ENCODE measurements around the gene GPC1. TPM values are rescaled to one million over a fixed set of nuclear protein-coding genes. Genes with fewer than 3 reads are reported as not detected.

Gene GPC1
- total and polyA plus RNA-seq, 5 donors from 2014 or later, result 0.06 to 0.91 (median 0.39) TPM

DNA sequence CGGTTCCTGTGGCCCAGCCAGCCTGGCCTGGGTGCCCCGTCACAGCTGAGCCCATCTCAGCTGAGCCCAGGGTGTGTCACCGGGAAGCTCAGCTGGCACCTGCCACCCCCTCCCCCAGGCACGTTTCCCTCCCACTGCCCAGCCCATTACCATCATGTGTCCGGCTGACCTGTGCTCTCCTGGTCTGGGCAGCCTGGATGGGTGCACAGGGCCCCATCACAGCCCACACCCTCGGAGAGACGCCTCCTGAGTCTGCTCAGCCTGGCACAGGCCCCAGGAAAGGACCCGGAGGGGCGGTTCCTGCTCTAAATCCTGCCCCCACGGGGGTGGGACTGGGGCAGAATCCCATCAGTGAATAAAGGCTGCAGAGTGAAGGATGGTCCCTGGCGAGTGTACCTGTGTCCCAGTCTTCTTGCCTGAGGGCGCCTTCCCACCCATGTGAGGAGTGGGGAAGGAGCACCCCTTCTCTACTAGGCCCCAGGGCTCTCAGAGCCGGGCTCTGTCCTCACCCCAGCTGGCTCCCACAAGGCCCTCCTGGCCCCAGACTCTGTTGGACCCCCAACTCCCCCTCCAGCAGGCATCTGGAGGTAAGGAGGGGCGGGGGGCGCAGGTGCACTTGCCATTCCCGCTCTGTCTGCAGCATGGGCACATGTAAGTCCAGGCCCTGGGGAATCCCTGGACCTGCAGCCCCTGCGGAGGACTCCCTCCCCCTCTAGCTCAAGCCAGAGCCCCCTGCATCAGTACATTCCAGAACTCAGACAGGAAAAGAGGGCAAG, 21.2 kb downstream of the GPC1 start:
- peaks cover 0 to 13% (median 4%) of the 10 kb centered on the region in 4 donors for H3K4me1 Mint-ChIP-seq

DNA sequence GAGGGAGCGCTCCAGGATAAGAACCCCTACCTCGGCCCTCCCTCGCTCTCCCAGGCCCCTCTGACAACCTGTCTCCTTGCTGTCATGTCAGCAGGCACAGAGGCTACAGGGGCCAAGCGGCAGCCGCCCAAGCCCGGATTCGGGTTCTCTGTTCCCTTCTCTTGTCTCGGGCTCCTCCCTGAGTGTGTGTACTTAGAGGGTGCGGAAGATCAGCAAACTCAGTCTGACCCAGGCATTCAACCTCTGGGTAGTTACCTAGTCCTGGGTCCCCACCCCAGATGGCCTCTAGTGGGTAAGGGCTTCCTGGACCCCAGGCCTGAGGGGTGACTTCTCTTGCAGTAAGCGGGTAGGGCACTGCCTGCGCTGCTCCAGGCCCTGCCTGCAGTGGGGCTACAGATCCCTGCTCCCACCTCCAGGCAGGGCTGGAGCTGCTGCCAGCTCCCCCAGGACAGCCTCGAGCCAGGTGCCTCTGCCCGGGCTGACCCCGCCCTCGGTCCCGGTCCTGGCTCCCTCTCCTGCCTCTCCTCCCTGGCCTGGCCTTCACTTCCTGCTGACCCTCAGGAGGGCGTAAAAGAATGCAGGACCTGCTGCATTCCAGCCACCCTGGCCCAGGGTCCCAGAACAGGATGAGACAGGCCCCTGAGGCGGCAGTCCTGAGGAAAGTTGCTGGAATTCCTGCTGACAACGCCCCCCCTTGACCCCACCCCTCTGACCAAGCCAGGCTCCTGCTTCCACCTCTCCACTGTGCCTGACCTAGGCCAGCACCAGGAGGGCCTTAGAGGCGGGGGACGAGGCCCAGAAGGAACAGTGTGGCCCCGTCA, 22.0 kb downstream of the GPC1 start:
- Histone ChIP-seq H3K9me3 (ENCODE audit: control insufficient read depth in 2 of 2, low read length in 2 of 2) (no peaks in the 10 kb centered on the region), H3K36me3 (ENCODE audit: control insufficient read depth, insufficient read depth, low read length) (no peaks in the 10 kb centered on the region), H3K4me3 (ENCODE audit: low read depth, low read length) (no peak overlapping the region), H3K27me3 (ENCODE audit: control insufficient read depth, insufficient read depth, low read length) (no peaks in the 10 kb centered on the region), H3K27ac (ENCODE audit: insufficient read depth, low read length, poor library complexity, severe bottlenecking) (no peak overlapping the region), H3K4me1 (ENCODE audit: control insufficient read depth, insufficient read depth, low read length, poor library complexity, severe bottlenecking) (peaks cover 15% of the 10 kb centered on the region)
- Mint-ChIP-seq H3K36me3 (no peaks in the 10 kb centered on the region), H3K4me1 (peaks cover 0 to 8% (median 2%) of the 10 kb centered on the region in 4 donors), H3K4me3 (peak overlapping the region in 1 of 4 donors; percentile 38), H3K27ac (no peak overlapping the region), H3K27me3 (peaks cover 21% of the 10 kb centered on the region), H3K9me3 (peaks cover 0 to 2% (median 0%) of the 10 kb centered on the region in 7 donors)
- DNase-seq (no peak), ATAC-seq (ENCODE audit: low read depth in 2 of 2) (no peak)

More for the DNA sequence above, 21.2 kb downstream of the GPC1 start:
- Mint-ChIP-seq H3K27me3 (peaks cover 27% of the 10 kb centered on the region), H3K27ac (no peak overlapping the region), H3K9me3 (peaks cover 0 to 2% (median 0%) of the 10 kb centered on the region in 7 donors), H3K36me3 (no peaks in the 10 kb centered on the region), H3K4me3 (peak overlapping the region in 1 of 4 donors; percentile 38)
- Histone ChIP-seq H3K4me3 (ENCODE audit: low read depth, low read length) (no peak overlapping the region), H3K27me3 (ENCODE audit: control insufficient read depth, insufficient read depth, low read length) (no peaks in the 10 kb centered on the region), H3K27ac (ENCODE audit: insufficient read depth, low read length, poor library complexity, severe bottlenecking) (no peak overlapping the region), H3K36me3 (ENCODE audit: control insufficient read depth, insufficient read depth, low read length) (no peaks in the 10 kb centered on the region), H3K4me1 (ENCODE audit: control insufficient read depth, insufficient read depth, low read length, poor library complexity, severe bottlenecking) (peaks cover 21% of the 10 kb centered on the region), H3K9me3 (ENCODE audit: control insufficient read depth in 2 of 2, low read length in 2 of 2) (no peaks in the 10 kb centered on the region)
- ATAC-seq (ENCODE audit: low read depth in 2 of 2) (no peak), DNase-seq (no peak)

DNA sequence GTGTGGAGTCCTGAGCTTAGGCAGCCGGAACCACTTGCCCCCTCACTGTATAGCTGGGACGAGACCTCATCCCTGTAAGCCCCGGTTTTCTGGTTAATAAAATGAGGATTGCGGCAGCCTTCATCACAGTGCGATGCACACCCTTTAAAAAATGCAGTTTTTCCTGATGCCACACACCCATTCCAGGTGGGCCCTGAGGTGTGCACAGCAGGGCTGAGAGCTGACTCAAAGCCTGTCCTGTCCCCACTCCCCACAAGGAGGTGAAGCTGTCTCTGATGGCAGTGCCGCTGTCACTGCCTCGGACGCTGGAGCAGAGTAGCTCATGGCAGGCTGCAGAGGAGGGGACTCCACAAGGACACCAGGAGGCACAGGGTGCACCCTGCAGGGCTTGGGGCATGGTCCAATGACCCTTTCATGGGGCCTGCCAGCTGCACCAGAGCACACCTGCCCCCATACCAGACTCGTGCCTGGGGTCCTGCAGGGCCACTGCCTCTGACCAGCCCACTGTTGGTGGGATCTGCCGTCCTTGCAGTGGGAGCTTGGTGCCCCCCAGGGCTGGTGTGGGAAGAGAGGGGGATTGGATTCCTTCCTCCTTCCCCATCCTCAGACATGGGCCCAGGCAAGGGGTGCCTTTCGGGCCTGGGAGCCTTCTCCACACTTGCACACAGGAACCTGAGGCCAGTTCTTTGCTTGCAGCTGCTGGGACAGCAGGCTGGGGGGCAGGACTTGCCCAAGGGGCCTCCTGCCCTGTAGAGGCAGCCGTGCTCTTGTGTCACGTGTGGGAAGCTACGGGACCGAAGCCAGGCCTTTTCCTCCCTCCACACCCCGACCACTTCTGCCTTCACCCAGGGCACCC, 22.8 kb downstream of the GPC1 start:
- Mint-ChIP-seq H3K27ac (no peak overlapping the region), H3K27me3 (peaks cover 21% of the 10 kb centered on the region), H3K9me3 (peaks cover 0 to 2% (median 0%) of the 10 kb centered on the region in 7 donors), H3K36me3 (no peaks in the 10 kb centered on the region), H3K4me1 (peaks cover 0 to 8% (median 2%) of the 10 kb centered on the region in 4 donors), H3K4me3 (no peak overlapping the region)
- Histone ChIP-seq H3K4me1 (ENCODE audit: control insufficient read depth, insufficient read depth, low read length, poor library complexity, severe bottlenecking) (peaks cover 15% of the 10 kb centered on the region), H3K36me3 (ENCODE audit: control insufficient read depth, insufficient read depth, low read length) (no peaks in the 10 kb centered on the region), H3K27me3 (ENCODE audit: control insufficient read depth, insufficient read depth, low read length) (no peaks in the 10 kb centered on the region), H3K4me3 (ENCODE audit: low read depth, low read length) (no peak overlapping the region), H3K9me3 (ENCODE audit: control insufficient read depth in 2 of 2, low read length in 2 of 2) (no peaks in the 10 kb centered on the region), H3K27ac (ENCODE audit: insufficient read depth, low read length, poor library complexity, severe bottlenecking) (no peak overlapping the region)
- DNase-seq (no peak), ATAC-seq (ENCODE audit: low read depth in 2 of 2) (no peak)

DNA sequence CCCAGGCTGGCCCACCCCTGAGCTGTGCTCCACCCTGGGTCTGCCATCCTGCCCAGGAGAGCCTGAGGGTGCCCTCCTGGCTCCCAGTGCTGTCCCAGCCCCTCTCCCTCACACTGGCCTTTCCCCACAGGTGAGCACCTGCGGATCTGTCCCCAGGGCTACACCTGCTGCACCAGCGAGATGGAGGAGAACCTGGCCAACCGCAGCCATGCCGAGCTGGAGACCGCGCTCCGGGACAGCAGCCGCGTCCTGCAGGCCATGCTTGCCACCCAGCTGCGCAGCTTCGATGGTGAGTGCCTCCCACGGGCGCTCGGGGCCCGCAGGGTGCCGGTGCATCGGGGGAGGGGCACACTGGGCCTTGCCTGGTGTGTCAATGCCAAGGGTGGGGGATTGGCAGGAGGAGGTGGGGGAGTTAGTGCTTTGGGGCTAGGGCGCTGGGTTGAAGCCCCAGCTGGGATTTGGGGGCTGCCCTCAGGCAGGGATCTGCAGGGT, 23.5 kb downstream of the GPC1 start:
- Mint-ChIP-seq H3K36me3 (no peaks in the 10 kb centered on the region), H3K27ac (no peak overlapping the region)

DNA sequence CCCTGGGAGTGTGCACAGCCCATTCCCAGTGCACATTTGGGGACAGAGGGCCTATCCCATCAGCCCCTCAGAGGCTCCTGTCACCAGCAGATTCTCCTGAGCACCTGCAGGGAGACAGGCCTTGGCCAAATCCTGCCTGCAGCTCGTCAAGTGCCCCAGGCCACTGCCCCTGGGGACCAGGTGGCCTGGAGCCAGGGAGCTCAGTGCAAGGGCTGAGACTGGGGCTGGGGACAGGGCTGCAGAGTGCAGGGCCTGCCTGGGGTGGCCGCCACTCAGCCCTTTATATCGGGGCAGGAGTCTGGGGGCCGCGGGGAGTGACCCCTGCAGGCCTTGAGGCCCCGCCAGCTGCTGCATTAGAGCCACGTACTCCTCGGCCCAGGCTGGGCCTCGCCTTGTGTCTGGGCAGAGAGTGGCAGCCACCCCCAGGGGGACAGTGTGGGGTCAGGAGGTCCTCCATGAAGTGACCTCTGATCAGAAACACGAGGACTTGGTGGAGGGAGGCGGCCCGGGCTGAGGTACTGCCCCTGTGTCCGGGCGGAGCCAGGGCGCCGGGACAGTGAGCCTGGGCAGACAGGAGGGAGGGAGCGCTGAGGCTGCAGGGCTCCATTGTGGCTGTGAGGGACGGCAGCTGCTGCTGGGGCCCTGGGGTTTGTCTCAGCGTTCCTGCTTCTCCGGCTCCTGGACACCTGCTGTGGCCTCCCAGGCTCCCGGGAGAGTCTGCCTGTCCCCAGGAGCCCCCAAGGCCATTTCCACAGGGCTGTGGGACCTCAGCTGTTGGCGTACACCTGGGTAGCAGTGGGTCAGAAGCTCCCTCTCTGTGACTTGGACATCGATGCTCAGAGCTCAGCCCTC, 24.2 kb downstream of the GPC1 start:
- Histone ChIP-seq H3K4me3 (ENCODE audit: low read depth, low read length) (no peak overlapping the region), H3K27ac (ENCODE audit: insufficient read depth, low read length, poor library complexity, severe bottlenecking) (no peak overlapping the region), H3K36me3 (ENCODE audit: control insufficient read depth, insufficient read depth, low read length) (no peaks in the 10 kb centered on the region), H3K27me3 (ENCODE audit: control insufficient read depth, insufficient read depth, low read length) (no peaks in the 10 kb centered on the region), H3K9me3 (ENCODE audit: control insufficient read depth in 2 of 2, low read length in 2 of 2) (no peaks in the 10 kb centered on the region), H3K4me1 (ENCODE audit: control insufficient read depth, insufficient read depth, low read length, poor library complexity, severe bottlenecking) (peaks cover 3% of the 10 kb centered on the region)
- H3K4me3 Mint-ChIP-seq, result no peak overlapping the region
- DNase-seq (no peak), ATAC-seq (ENCODE audit: low read depth in 2 of 2) (no peak)
- no peak overlapping the region for H3K27ac Mint-ChIP-seq
- peaks cover 12% of the 10 kb centered on the region for H3K27me3 Mint-ChIP-seq
- H3K36me3 Mint-ChIP-seq, result no peaks in the 10 kb centered on the region
- peaks cover 0 to 4% (median 2%) of the 10 kb centered on the region in 4 donors for H3K4me1 Mint-ChIP-seq
- no peaks in the 10 kb centered on the region for H3K9me3 Mint-ChIP-seq

More for the DNA sequence above, 23.5 kb downstream of the GPC1 start:
- no peaks in the 10 kb centered on the region for H3K36me3 ChIP-seq (ENCODE audit: control insufficient read depth, insufficient read depth, low read length)
- DNase-seq (no peak), ATAC-seq (ENCODE audit: low read depth in 2 of 2) (no peak)
- H3K9me3 Mint-ChIP-seq, result peaks cover 0 to 1% (median 0%) of the 10 kb centered on the region in 7 donors
- H3K4me3 ChIP-seq (ENCODE audit: low read depth, low read length), result no peak overlapping the region
- H3K4me3 Mint-ChIP-seq, result no peak overlapping the region
- no peaks in the 10 kb centered on the region for H3K9me3 ChIP-seq (ENCODE audit: control insufficient read depth in 2 of 2, low read length in 2 of 2)
- peaks cover 10% of the 10 kb centered on the region for H3K4me1 ChIP-seq (ENCODE audit: control insufficient read depth, insufficient read depth, low read length, poor library complexity, severe bottlenecking)
- H3K27me3 Mint-ChIP-seq, result peaks cover 19% of the 10 kb centered on the region
- no peaks in the 10 kb centered on the region for H3K27me3 ChIP-seq (ENCODE audit: control insufficient read depth, insufficient read depth, low read length)
- peaks cover 0 to 7% (median 2%) of the 10 kb centered on the region in 4 donors for H3K4me1 Mint-ChIP-seq
- H3K27ac ChIP-seq (ENCODE audit: insufficient read depth, low read length, poor library complexity, severe bottlenecking), result no peak overlapping the region

DNA sequence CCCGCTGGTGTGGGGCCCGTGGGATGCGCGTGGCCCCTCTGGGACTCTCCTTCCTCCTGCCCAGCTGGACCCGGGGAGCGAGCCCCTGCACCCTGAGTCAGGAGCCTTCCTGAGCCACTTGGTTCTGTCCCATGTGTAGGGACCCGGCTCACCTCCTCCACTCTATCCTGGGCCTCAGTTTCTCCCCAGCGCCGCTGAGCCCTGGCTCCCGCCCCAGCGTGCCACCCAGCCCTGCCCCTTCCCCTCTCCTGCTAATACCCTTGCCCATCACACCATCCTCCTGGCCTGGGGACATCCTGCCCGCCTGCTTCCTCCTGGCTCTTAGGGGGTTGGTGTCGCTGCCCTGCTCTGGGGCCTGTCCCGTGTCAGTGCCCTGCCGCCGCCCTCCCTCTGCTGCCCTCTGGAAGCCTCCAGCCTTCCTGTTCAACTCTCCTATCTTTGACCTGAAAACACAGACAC, 24.8 kb downstream of the GPC1 start:
- H3K27me3 ChIP-seq (ENCODE audit: control insufficient read depth, insufficient read depth, low read length), result no peaks in the 10 kb centered on the region
- no peaks in the 10 kb centered on the region for H3K9me3 ChIP-seq (ENCODE audit: control insufficient read depth in 2 of 2, low read length in 2 of 2)
- H3K36me3 ChIP-seq (ENCODE audit: control insufficient read depth, insufficient read depth, low read length), result no peaks in the 10 kb centered on the region
- Mint-ChIP-seq H3K36me3 (no peaks in the 10 kb centered on the region), H3K27ac (no peak overlapping the region), H3K4me1 (no peaks in the 10 kb centered on the region), H3K4me3 (no peak overlapping the region), H3K27me3 (peaks cover 7% of the 10 kb centered on the region), H3K9me3 (no peaks in the 10 kb centered on the region)
- ATAC-seq (ENCODE audit: low read depth in 2 of 2) (no peak), DNase-seq (no peak)
- H3K4me3 ChIP-seq (ENCODE audit: low read depth, low read length), result no peak overlapping the region
- no peak overlapping the region for H3K27ac ChIP-seq (ENCODE audit: insufficient read depth, low read length, poor library complexity, severe bottlenecking)
- no peaks in the 10 kb centered on the region for H3K4me1 ChIP-seq (ENCODE audit: control insufficient read depth, insufficient read depth, low read length, poor library complexity, severe bottlenecking)

Data from CD4-positive, CD25-positive, alpha-beta regulatory T cell (primary cell).